Esophagus squamous epithelium (tissue), 5 donors: ENCODE results near the gene SETD5. TPM values are rescaled to one million over a fixed set of nuclear protein-coding genes. Genes with fewer than 3 reads are reported as not detected.

Source experiments
- DNase-seq: peaks from one replicate; lab custom pipeline; 2025; lab: John Stamatoyannopoulos, UW
- H3K27ac ChIP-seq, 4 donors: fragments of 200-600 bp; sonication (generic); one replicate each; pipeline ENCODE4 v1.5.1; 2016 to 2019; ENCODE audit warnings: mild to moderate bottlenecking in 1 of 4
- H3K27me3 ChIP-seq, 4 donors: fragments of 200-600 bp; sonication (generic); 1 replicate in 3 of 4; 2 replicates in 1 of 4; pipeline versions ENCODE4 v1.5.1 to v1.6.0; 2017 to 2021; ENCODE audit warnings: antibody characterized with exemption in 1 of 4
- H3K36me3 ChIP-seq, 3 donors: fragments of 200-600 bp; sonication (generic); one replicate each; pipeline ENCODE4 v1.5.1; 2016 to 2019
- H3K4me1 ChIP-seq, 3 donors: fragments of 200-600 bp; sonication (generic); one replicate each; pipeline ENCODE4 v1.5.1; 2017 to 2019
- H3K4me3 ChIP-seq, 4 donors: fragments of 200-600 bp; sonication (generic); 1 replicate in 3 of 4; 2 replicates in 1 of 4; pipeline ENCODE4 v1.5.1; 2016 to 2019; ENCODE audit warnings: mild to moderate bottlenecking in 2 of 4, moderate library complexity in 1 of 4
- H3K9me3 ChIP-seq, 3 donors: fragments of 200-600 bp; sonication (generic); one replicate each; pipeline ENCODE4 v1.5.1; 2016 to 2019
- POLR2A ChIP-seq, 4 donors: fragments of 450-650 bp; IDR thresholded peaks; one replicate each; pipeline ENCODE4 v1.6.1; 2017; ENCODE audit warnings: antibody characterized with exemption in 4 of 4, mild to moderate bottlenecking in 4 of 4, moderate library complexity in 3 of 4
- WGBS, 2 donors: methylation state at CpG; one replicate each; pipeline ENCODE4 v1.1.5; 2018; 5-methylcytosine and 5-hydroxymethylcytosine counted together
- intact Hi-C: fragments of 100-400 bp; cut with DNase I; formaldehyde crosslinking; loops from one replicate; pipeline ENCODE4 v1.15.0; 2022
- total RNA-seq, 4 donors: library from RNA; depleted of rRNA; stranded (reverse); fragments of >200 nt; gene quantifications; one replicate each; pipeline ENCODE4 v1.1.0, GENCODE V29; 2016
- TF ChIP-seq, protein P1 (sequence below), 6 experiments: fragments of 450-650 bp in 4 of 6; fragments of 200-600 bp in 2 of 6; sonication (generic) in 2 of 6; IDR thresholded peaks; one replicate each; pipeline ENCODE4 v1.5.1; 2016 to 2019; ENCODE audit warnings: antibody characterized with exemption in 6 of 6, mild to moderate bottlenecking in 4 of 6, moderate library complexity in 4 of 6
- donor health status: DM: yes; HTN: yes; CAD: no.

Gene SETD5
- total RNA-seq, 4 donors from 2014 or later: 41.8 to 89.3 (median 54.4) TPM

DNA sequence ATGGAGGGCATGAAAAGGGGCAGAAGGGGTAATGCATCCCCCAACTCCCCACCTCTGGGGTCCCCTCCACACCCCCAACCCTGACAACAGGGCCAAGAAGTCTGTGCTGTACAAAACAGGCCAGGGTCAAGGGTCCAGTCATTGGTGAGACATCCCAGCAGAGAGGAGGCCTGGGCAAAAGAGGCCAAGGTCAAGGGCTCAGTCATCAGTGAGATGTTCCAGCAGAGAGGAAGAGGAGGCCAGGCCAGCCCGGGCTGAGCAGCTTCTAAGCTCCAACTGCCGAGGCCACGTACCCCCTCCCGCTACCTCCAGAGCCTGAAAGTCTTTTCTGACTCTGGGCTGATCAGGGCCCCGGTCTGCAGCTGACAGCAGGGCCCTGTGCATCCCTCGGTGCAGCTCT, 103.8 kb downstream of the SETD5 start:
- 60% methylated on average over 1 of the region's 6 CpGs; no CpG with 5 or more reads in 1 of the 2 donors for WGBS, 2 donors
- H3K4me3 ChIP-seq: no peak overlapping the region
- no peak for DNase-seq
- H3K27ac ChIP-seq: no peak overlapping the region
- TF ChIP-seq, protein P1, sequence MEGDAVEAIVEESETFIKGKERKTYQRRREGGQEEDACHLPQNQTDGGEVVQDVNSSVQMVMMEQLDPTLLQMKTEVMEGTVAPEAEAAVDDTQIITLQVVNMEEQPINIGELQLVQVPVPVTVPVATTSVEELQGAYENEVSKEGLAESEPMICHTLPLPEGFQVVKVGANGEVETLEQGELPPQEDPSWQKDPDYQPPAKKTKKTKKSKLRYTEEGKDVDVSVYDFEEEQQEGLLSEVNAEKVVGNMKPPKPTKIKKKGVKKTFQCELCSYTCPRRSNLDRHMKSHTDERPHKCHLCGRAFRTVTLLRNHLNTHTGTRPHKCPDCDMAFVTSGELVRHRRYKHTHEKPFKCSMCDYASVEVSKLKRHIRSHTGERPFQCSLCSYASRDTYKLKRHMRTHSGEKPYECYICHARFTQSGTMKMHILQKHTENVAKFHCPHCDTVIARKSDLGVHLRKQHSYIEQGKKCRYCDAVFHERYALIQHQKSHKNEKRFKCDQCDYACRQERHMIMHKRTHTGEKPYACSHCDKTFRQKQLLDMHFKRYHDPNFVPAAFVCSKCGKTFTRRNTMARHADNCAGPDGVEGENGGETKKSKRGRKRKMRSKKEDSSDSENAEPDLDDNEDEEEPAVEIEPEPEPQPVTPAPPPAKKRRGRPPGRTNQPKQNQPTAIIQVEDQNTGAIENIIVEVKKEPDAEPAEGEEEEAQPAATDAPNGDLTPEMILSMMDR (IDR thresholded peaks at IDR 0.05): no peak
- TF ChIP-seq POLR2A (IDR thresholded peaks at IDR 0.05): no peak
- H3K27me3 ChIP-seq: peaks cover 5 to 60% (median 7%) of the 10 kb centered on the region in 4 donors
- H3K4me1 ChIP-seq: peaks cover 0 to 21% (median 8%) of the 10 kb centered on the region in 3 donors
- no peaks in the 10 kb centered on the region for H3K36me3 ChIP-seq
- H3K9me3 ChIP-seq: no peaks in the 10 kb centered on the region
- intact Hi-C loops: no loop called here

GRCh38 chr3:9503283-9503682, 105.9 kb downstream of the SETD5 start:
- Histone ChIP-seq H3K27me3 (peaks cover 6 to 75% (median 7%) of the 10 kb centered on the region in 4 donors), H3K4me1 (peaks cover 0 to 20% (median 8%) of the 10 kb centered on the region in 3 donors), H3K36me3 (no peaks in the 10 kb centered on the region), H3K9me3 (no peaks in the 10 kb centered on the region), H3K27ac (no peak overlapping the region), H3K4me3 (no peak overlapping the region)
- TF ChIP-seq, protein P1 (IDR thresholded peaks at IDR 0.05): peak; percentile 46 to 87 (median 76)
- TF ChIP-seq POLR2A (IDR thresholded peaks at IDR 0.05): no peak
- WGBS, 2 donors: 0% methylated on average over 1 of the region's 4 CpGs
- no peak for DNase-seq
- intact Hi-C loops: no loop called here

DNA sequence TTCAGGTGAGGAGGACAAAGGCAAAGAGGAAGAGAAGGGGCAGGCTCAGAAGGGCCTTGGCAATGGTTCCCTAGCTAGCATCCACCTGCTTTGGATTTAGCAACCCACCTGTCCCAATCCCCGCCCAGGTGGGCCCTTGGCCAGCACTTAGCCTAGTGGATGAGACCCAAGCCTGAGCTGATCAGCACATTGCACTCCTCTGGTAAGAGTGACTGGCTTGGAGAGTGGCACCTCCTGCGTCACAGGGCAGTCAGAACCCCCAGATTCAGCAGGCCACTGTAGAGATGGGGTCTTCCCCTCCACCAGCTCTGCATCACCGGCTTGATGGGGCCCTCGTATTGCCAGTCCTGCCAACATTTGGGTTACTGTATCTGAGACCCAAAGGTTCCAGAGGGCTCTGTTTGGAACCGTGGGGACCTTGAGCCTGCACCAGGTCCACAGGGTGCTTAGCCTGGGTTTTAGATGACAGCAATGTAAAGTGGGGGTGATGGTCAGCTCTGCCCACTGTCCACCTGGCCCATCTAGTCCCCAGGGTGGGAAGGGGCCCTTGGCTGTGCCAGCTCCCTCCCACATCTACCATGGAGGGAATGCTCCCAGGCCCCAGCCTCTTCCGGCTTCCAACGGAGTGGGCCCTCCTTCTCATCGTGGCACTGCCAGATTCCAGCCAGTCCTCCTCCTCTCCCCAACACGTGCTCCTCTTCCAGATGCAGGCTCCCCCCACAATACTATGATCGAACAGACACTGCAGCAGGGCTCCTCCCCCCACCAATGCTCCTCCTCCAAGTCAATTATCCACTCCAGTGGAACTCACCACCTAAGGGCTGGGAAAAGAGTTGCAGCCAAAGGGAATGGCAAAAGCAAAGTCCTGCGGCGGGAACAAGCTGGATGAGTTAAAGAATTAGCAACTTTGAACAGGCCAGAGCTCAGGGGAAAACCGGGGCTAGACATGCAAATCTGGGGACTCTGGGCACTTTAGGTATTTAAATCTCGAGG, 110.5 kb downstream of the SETD5 start:
- DNase-seq: no peak
- Histone ChIP-seq H3K9me3 (no peaks in the 10 kb centered on the region), H3K4me3 (no peak overlapping the region), H3K4me1 (peaks cover 0 to 4% (median 0%) of the 10 kb centered on the region in 3 donors), H3K27ac (no peak overlapping the region), H3K27me3 (peaks cover 3 to 69% (median 6%) of the 10 kb centered on the region in 4 donors), H3K36me3 (no peaks in the 10 kb centered on the region)
- intact Hi-C loops: no loop called here
- no peak for TF ChIP-seq POLR2A (IDR thresholded peaks at IDR 0.05)
- TF ChIP-seq, protein P1 (IDR thresholded peaks at IDR 0.05): no peak
- 64 to 73% methylated on average over 11 to 12 of the region's 14 CpGs for WGBS, 2 donors

- no peak for DNase-seq
- Histone ChIP-seq H3K9me3 (no peaks in the 10 kb centered on the region), H3K36me3 (no peaks in the 10 kb centered on the region), H3K27ac (no peak overlapping the region), H3K4me1 (peaks cover 0 to 4% (median 0%) of the 10 kb centered on the region in 3 donors), H3K4me3 (no peak overlapping the region), H3K27me3 (peaks cover 3 to 61% (median 6%) of the 10 kb centered on the region in 4 donors)
- 9 to 18% methylated on average over 17 to 18 of the region's 25 CpGs for WGBS, 2 donors
- TF ChIP-seq, protein P1 (IDR thresholded peaks at IDR 0.05): no peak
- TF ChIP-seq POLR2A (IDR thresholded peaks at IDR 0.05): no peak
- intact Hi-C loops: no loop called here
These were observed 111.4 kb downstream of the SETD5 start for GRCh38 chr3:9508781-9509180.
